ENCODE results near the gene PRKAR1B.

PRKAR1B gene

GRCh38 chr7:534075-534474 is 193.0 kb downstream of the PRKAR1B start:
- DNase-seq: no peak

GRCh38 chr7:533266-533665 is 193.8 kb downstream of the PRKAR1B start:
- DNase-seq: no peak

GRCh38 chr7:532379-533143 is 194.5 kb downstream of the PRKAR1B start:
- DNase-seq: no peak

GRCh38 chr7:531777-532176 is 195.3 kb downstream of the PRKAR1B start:
- no peak for DNase-seq

- DNase-seq: no peak
These were observed 198.6 kb downstream of the PRKAR1B start for GRCh38 chr7:528451-528850.

- DNase-seq: no peak
These were observed 199.4 kb downstream of the PRKAR1B start for GRCh38 chr7:527723-528122.

- DNase-seq: no peak
These were observed 200.5 kb downstream of the PRKAR1B start for GRCh38 chr7:526460-527034.

GRCh38 chr7:525740-526139 is 201.3 kb downstream of the PRKAR1B start:
- DNase-seq: no peak

- DNase-seq: no peak
These were observed 202.3 kb downstream of the PRKAR1B start for GRCh38 chr7:524800-525199.

GRCh38 chr7:523347-524336 is 203.4 kb downstream of the PRKAR1B start:
- DNase-seq: peak; percentile 28

GRCh38 chr7:522951-523314 is 204.1 kb downstream of the PRKAR1B start:
- no peak for DNase-seq

- peak; percentile 67 for DNase-seq
These were observed 204.8 kb downstream of the PRKAR1B start for GRCh38 chr7:522071-522950.

- peak; percentile 59 for DNase-seq
These were observed 205.6 kb downstream of the PRKAR1B start for GRCh38 chr7:521221-522070.

- DNase-seq: peak; percentile 12
These were observed 206.4 kb downstream of the PRKAR1B start for GRCh38 chr7:520503-521161.

GRCh38 chr7:519484-520390 is 207.3 kb downstream of the PRKAR1B start, which contains the start of gene PDGFA:
TSS of gene PDGFA (minus strand) at chr7:519846. CDS start at chr7:519001, 845 bp downstream.
- DNase-seq: peak; percentile 50

- peak; percentile 35 for DNase-seq
These were observed 208.2 kb downstream of the PRKAR1B start for GRCh38 chr7:518630-519483.

GRCh38 chr7:517774-518629 is 209.1 kb downstream of the PRKAR1B start:
- DNase-seq: no peak
